ENCODE measurements around the gene SMARCD2. TPM values are rescaled to one million over a fixed set of nuclear protein-coding genes. Genes with fewer than 3 reads are reported as not detected.
A peak's percentile ranks its signal among the peaks of the same experiment; 100 is the strongest.

SMARCD2 gene
- polyA plus RNA-seq, 1 experiment, result 48.8 TPM

DNA sequence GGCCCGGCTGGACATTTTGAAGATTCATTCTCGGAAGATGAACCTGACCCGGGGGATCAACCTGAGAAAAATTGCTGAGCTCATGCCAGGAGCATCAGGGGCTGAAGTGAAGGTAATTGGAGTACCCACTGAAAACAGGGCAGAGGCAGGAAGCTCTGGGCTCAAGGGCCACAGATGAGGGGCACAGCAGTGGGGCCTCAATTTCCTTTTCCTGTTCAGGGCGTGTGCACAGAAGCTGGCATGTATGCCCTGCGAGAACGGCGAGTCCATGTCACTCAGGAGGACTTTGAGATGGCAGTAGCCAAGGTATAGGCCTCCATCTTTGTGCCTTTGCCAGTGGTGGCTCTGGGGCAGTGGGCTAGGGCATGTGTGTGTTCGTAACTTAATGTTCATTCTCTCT, 11.0 kb downstream of the SMARCD2 start:
- no peak overlapping the region for H3K4me3 ChIP-seq (ENCODE audit: low read depth, low read length)
- DNase-seq (ENCODE audit: low read depth, low spot score), result no peak
- CTCF ChIA-PET, result no interaction called here
- POLR2A ChIA-PET, result interaction anchor here (1.4 kb wide), 1 partner anchor 10 kb away, joined by 4 read pairs; no protein-coding TSS in a partner anchor
- H3K27ac ChIP-seq (ENCODE audit: low read depth, low read length), result no peak overlapping the region
- H3K9me3 ChIP-seq (ENCODE audit: control insufficient read depth, insufficient read depth, low read length), result no peaks in the 10 kb centered on the region; the same call in 1 of the 2 replicates
- H3K27me3 ChIP-seq (ENCODE audit: control insufficient read depth, insufficient read depth, low read length), result no peaks in the 10 kb centered on the region
- TF ChIP-seq, protein P1, sequence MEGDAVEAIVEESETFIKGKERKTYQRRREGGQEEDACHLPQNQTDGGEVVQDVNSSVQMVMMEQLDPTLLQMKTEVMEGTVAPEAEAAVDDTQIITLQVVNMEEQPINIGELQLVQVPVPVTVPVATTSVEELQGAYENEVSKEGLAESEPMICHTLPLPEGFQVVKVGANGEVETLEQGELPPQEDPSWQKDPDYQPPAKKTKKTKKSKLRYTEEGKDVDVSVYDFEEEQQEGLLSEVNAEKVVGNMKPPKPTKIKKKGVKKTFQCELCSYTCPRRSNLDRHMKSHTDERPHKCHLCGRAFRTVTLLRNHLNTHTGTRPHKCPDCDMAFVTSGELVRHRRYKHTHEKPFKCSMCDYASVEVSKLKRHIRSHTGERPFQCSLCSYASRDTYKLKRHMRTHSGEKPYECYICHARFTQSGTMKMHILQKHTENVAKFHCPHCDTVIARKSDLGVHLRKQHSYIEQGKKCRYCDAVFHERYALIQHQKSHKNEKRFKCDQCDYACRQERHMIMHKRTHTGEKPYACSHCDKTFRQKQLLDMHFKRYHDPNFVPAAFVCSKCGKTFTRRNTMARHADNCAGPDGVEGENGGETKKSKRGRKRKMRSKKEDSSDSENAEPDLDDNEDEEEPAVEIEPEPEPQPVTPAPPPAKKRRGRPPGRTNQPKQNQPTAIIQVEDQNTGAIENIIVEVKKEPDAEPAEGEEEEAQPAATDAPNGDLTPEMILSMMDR (IDR thresholded peaks at IDR 0.05; ENCODE audit: low read depth, low read length), result no peak

DNA sequence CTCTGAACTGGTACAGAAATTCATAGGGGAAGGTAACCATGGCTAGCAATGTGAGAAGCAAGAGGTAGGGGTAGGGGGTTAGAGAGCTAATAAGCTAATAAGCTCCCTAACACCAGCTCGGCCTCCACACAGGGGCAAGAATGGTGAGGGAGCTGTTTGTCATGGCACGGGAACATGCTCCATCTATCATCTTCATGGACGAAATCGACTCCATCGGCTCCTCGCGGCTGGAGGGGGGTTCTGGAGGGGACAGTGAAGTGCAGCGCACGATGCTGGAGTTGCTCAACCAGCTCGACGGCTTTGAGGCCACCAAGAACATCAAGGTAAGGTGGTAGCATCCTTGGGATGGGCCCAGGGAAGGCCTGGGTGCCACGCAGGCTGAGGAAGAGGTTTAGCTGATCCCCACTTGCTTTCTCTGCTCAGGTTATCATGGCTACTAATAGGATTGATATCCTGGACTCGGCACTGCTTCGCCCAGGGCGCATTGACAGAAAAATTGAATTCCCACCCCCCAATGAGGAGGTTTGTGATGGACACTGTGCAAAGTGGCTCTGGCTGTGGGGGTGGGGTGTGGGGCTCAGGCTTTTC, 11.5 kb downstream of the SMARCD2 start:
- ChIA-PET CTCF (interaction anchor here (0.6 kb wide), 1 partner anchor 33 kb away, joined by 3 read pairs; no protein-coding TSS in a partner anchor), POLR2A (interaction anchor here (1.4 kb wide), 1 partner anchor 10 kb away, joined by 4 read pairs; no protein-coding TSS in a partner anchor)
- Histone ChIP-seq H3K27ac (ENCODE audit: low read depth, low read length) (no peak overlapping the region), H3K4me3 (ENCODE audit: low read depth, low read length) (no peak overlapping the region), H3K9me3 (ENCODE audit: control insufficient read depth, insufficient read depth, low read length) (no peaks in the 10 kb centered on the region; the same call in 1 of the 2 replicates), H3K27me3 (ENCODE audit: control insufficient read depth, insufficient read depth, low read length) (no peaks in the 10 kb centered on the region)
- no peak for DNase-seq (ENCODE audit: low read depth, low spot score)
- TF ChIP-seq, protein P1 (IDR thresholded peaks at IDR 0.05; ENCODE audit: low read depth, low read length), result no peak

DNA sequence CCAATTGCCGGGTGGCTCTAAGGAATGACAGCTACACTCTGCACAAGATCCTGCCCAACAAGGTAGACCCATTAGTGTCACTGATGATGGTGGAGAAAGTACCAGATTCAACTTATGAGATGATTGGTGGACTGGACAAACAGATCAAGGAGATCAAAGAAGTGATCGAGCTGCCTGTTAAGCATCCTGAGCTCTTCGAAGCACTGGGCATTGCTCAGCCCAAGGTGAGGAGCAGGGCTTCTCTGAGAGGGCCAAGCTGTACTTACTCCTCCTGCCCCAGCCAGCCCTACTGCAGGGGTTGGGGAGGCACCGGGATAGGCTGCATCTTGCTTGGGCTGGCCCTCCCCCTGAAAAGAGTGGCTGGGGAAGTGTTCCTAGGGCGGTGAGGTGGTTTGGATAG, 12.2 kb downstream of the SMARCD2 start:
- Histone ChIP-seq H3K27me3 (ENCODE audit: control insufficient read depth, insufficient read depth, low read length) (no peaks in the 10 kb centered on the region), H3K27ac (ENCODE audit: low read depth, low read length) (no peak overlapping the region), H3K9me3 (ENCODE audit: control insufficient read depth, insufficient read depth, low read length) (no peaks in the 10 kb centered on the region; the same call in 1 of the 2 replicates), H3K4me3 (ENCODE audit: low read depth, low read length) (no peak overlapping the region)
- CTCF ChIA-PET, result interaction anchor here (0.6 kb wide), 1 partner anchor 33 kb away, joined by 3 read pairs; no protein-coding TSS in a partner anchor
- TF ChIP-seq, protein P1 (IDR thresholded peaks at IDR 0.05; ENCODE audit: low read depth, low read length), result no peak
- DNase-seq (ENCODE audit: low read depth, low spot score), result no peak
- POLR2A ChIA-PET, result interaction anchor here (0.9 kb wide), 1 partner anchor 56 kb away, joined by 3 read pairs; the partner anchor contains the start of genes CCDC47 and DDX42

DNA sequence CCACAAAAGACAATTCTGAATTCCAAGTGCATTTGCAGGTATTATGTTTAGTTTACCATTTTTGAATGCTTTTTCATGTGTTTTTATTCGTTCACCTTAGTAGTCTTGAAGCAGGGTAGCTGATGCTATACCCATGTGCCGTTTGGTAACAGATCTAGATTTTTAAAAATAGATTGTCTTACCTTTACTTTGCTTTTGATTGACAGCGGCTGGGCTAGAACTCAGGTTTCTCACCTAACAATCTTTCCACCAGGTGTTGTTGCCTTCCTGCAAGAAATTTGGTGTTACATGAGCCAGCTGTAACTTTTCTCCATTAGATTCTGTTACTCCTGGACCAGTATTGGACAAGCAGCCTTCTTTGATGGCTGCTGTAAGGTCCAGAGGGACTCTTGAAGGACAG, 13.5 kb downstream of the SMARCD2 start:
- Histone ChIP-seq H3K27me3 (ENCODE audit: control insufficient read depth, insufficient read depth, low read length) (no peaks in the 10 kb centered on the region), H3K4me3 (ENCODE audit: low read depth, low read length) (peak overlapping the region; percentile 91), H3K9me3 (ENCODE audit: control insufficient read depth, insufficient read depth, low read length) (no peaks in the 10 kb centered on the region; the same call in 1 of the 2 replicates), H3K27ac (ENCODE audit: low read depth, low read length) (no peak overlapping the region)
- DNase-seq (ENCODE audit: low read depth, low spot score), result no peak
- TF ChIP-seq, protein P1 (IDR thresholded peaks at IDR 0.05; ENCODE audit: low read depth, low read length), result no peak
- ChIA-PET CTCF (interaction anchor here (1.0 kb wide), 1 partner anchor 14 kb away, joined by 4 read pairs; no protein-coding TSS in a partner anchor), POLR2A (interaction anchor here (2.4 kb wide), 1 partner anchor 12 kb away, joined by 12 read pairs; no protein-coding TSS in a partner anchor)

DNA sequence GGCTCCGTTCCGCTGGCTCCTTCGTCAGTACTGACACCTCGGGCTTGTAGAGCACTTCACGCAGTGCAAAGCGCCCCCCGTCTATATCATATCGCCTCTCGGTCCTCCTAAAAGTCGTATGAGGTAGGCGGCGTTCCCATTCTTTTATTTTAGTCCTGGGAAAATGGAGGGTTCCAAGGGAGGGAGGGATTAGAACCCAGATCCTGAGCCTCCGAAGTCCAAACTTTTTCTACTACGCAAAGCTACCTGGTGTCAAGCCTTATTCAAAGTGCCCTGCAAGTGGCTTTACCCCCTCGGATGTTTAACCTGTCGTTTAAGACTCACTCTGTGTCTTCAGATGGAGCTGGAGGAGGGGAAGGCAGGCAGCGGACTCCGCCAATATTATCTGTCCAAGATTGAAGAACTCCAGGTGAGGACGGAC, 14.7 kb downstream of the SMARCD2 start:
- Histone ChIP-seq H3K9me3 (ENCODE audit: control insufficient read depth, insufficient read depth, low read length) (no peaks in the 10 kb centered on the region; the same call in 1 of the 2 replicates), H3K27me3 (ENCODE audit: control insufficient read depth, insufficient read depth, low read length) (no peaks in the 10 kb centered on the region), H3K4me3 (ENCODE audit: low read depth, low read length) (peak overlapping the region; percentile 91), H3K27ac (ENCODE audit: low read depth, low read length) (peak overlapping the region; percentile 83)
- CTCF ChIA-PET, result interaction anchor here (0.6 to 1.0 kb wide), 4 partner anchors 11 to 24 kb away, joined by 3 to 5 read pairs (median 4); no protein-coding TSS in a partner anchor
- no peak for DNase-seq (ENCODE audit: low read depth, low spot score)
- POLR2A ChIA-PET, result interaction anchor here (0.6 to 2.4 kb wide), 6 partner anchors 11 to 206 kb away, joined by 3 to 12 read pairs (median 4); partner anchors contain the start of genes CCDC47, DDX42 and MAP3K3
- TF ChIP-seq, protein P1 (IDR thresholded peaks at IDR 0.05; ENCODE audit: low read depth, low read length), result no peak
